Nephron progenitor cell (in vitro differentiated cells): ENCODE measurements around the gene DHX9.

Experiments used
- DNase-seq: peaks from one replicate; pipeline ENCODE4 v3.0.0; 2021
- H3K27ac Mint-ChIP-seq: 2 replicates; pipeline ENCODE4 v1.8.0; 2021; ENCODE audit warnings: mild to moderate bottlenecking, moderate library complexity, mixed read lengths
- H3K27me3 Mint-ChIP-seq: 2 replicates; pipeline ENCODE4 v1.8.0; 2021; ENCODE audit warnings: mild to moderate bottlenecking, low read depth, mixed read lengths; ENCODE audit not compliant: poor library complexity
- H3K36me3 Mint-ChIP-seq: 2 replicates; pipeline ENCODE4 v1.8.0; 2021; ENCODE audit warnings: low read depth, mixed read lengths
- H3K4me1 Mint-ChIP-seq: 2 replicates; pipeline ENCODE4 v1.8.0; 2021; ENCODE audit warnings: mixed read lengths
- H3K4me3 Mint-ChIP-seq: 2 replicates; pipeline ENCODE4 v1.8.0; 2021; ENCODE audit warnings: mild to moderate bottlenecking, moderate library complexity, mixed read lengths
- H3K9me3 Mint-ChIP-seq: 2 replicates; pipeline ENCODE4 v1.8.0; 2021; ENCODE audit warnings: mild to moderate bottlenecking, moderate library complexity, mixed read lengths
- CTCF ChIP-seq: fragments of 200-600 bp; sonication (generic); IDR thresholded peaks from 2 replicates; pipeline ENCODE4 v1.5.0; 2021; ENCODE audit warnings: antibody characterized with exemption

The DHX9 gene

GRCh38 chr1:182884872-182885271 is 45.7 kb downstream of the DHX9 start:
- no peaks in the 10 kb centered on the region for H3K9me3 Mint-ChIP-seq
- no peak overlapping the region for H3K27ac Mint-ChIP-seq
- H3K4me1 Mint-ChIP-seq = no peaks in the 10 kb centered on the region
- TF ChIP-seq CTCF = no peak
- H3K4me3 Mint-ChIP-seq = no peak overlapping the region
- no peaks in the 10 kb centered on the region for H3K27me3 Mint-ChIP-seq
- no peak for DNase-seq
- H3K36me3 Mint-ChIP-seq = peaks cover 85% of the 10 kb centered on the region

GRCh38 chr1:182885591-182885990 is 46.4 kb downstream of the DHX9 start:
- TF ChIP-seq CTCF = no peak
- H3K27ac Mint-ChIP-seq = no peak overlapping the region
- no peaks in the 10 kb centered on the region for H3K9me3 Mint-ChIP-seq
- no peaks in the 10 kb centered on the region for H3K4me1 Mint-ChIP-seq
- no peak for DNase-seq
- no peaks in the 10 kb centered on the region for H3K27me3 Mint-ChIP-seq
- H3K4me3 Mint-ChIP-seq = no peak overlapping the region
- H3K36me3 Mint-ChIP-seq = peaks cover 77% of the 10 kb centered on the region

- Mint-ChIP-seq H3K27me3 (no peaks in the 10 kb centered on the region), H3K9me3 (peaks cover 3% of the 10 kb centered on the region), H3K4me1 (no peaks in the 10 kb centered on the region), H3K4me3 (no peak overlapping the region), H3K27ac (peak overlapping the region; percentile 84), H3K36me3 (peaks cover 68% of the 10 kb centered on the region)
- no peak for TF ChIP-seq CTCF
- no peak for DNase-seq
Observed at GRCh38 chr1:182886985-182887384, 47.8 kb downstream of the DHX9 start.

- Mint-ChIP-seq H3K4me3 (no peak overlapping the region), H3K9me3 (peaks cover 17% of the 10 kb centered on the region), H3K27me3 (no peaks in the 10 kb centered on the region), H3K4me1 (no peaks in the 10 kb centered on the region), H3K27ac (peak overlapping the region; percentile 92), H3K36me3 (peaks cover 51% of the 10 kb centered on the region)
- no peak for DNase-seq
- TF ChIP-seq CTCF = no peak
Observed at GRCh38 chr1:182888736-182889531, 49.8 kb downstream of the DHX9 start.

GRCh38 chr1:182889997-182890396 is 50.9 kb downstream of the DHX9 start:
- peaks cover 45% of the 10 kb centered on the region for H3K36me3 Mint-ChIP-seq
- H3K4me3 Mint-ChIP-seq = no peak overlapping the region
- no peak for DNase-seq
- H3K27ac Mint-ChIP-seq = peak overlapping the region; percentile 52
- H3K27me3 Mint-ChIP-seq = no peaks in the 10 kb centered on the region
- peaks cover 28% of the 10 kb centered on the region for H3K9me3 Mint-ChIP-seq
- no peaks in the 10 kb centered on the region for H3K4me1 Mint-ChIP-seq
- TF ChIP-seq CTCF = no peak
